UCSD-AML1 (cell line): ENCODE results near the gene HARS1.
"Not testable (repeated sequence)": the region's sequence is repeated elsewhere in the genome, so short reads cannot be mapped to it uniquely, and the experiment has no call there.

Source experiments
- DNase-seq: peaks from one replicate; lab custom pipeline; 2025; ENCODE audit not compliant: unreplicated experiment; lab: John Stamatoyannopoulos, UW

The HARS1 gene

DNA sequence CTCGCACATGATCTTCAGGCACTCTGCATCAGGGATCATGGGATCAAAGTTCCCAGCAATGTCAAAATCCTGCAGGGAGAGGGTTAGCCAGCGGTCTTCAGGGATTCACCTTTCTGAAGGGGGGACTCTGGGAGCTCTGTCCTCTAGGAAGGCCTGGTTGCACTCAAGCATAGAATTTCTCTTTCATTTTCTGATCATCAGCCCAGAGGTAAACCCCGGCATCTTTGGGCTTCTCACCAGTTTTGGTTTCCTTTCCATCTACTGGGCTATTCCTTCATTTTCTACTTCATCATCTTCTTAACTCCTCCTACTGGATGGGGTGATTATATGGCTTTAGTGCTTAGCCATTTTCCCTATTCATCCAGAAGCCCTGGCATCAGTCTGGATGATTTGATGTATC, 13.2 kb downstream of the HARS1 start:
- no peak for DNase-seq

DNA sequence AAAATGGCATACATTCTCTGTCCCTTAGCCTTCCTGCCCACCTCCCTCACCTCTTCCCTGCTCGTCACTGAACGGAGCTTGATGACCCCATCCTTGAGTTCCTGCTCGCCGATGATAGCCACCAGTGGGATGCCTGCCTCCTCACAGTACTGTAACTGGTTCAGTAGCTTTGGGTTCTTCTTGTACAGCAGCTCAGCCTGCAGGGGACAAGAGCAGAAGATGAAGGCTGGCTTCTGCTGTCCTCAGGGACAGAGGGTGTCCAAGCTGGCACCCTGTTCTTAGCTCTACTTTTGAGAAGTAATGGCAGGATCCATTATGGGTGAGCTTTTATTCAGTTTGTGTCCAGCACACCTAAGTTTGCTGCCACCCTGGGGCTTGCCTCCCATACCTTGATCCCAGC, 16.5 kb downstream of the HARS1 start:
- DNase-seq = no peak

DNA sequence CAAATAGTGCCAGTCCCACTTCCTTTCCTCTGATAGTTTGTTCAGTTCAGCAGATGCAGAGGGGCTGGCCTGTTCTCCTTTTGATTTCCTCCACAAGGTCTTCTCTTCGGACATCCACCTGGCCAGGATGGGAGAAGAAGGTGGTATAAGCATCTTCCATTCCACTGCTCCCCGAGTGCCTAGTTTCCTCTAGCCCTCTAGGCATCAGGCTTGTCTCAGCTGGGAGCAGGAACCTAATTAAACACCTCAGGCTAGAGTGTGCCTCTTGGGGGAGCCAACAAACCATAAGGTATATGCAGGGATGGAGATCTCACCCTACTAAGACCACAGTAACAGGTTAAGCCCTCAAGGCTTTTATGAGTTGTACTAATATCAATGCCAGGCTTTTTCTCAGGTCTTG, 17.0 kb downstream of the HARS1 start:
- DNase-seq = no peak

DNA sequence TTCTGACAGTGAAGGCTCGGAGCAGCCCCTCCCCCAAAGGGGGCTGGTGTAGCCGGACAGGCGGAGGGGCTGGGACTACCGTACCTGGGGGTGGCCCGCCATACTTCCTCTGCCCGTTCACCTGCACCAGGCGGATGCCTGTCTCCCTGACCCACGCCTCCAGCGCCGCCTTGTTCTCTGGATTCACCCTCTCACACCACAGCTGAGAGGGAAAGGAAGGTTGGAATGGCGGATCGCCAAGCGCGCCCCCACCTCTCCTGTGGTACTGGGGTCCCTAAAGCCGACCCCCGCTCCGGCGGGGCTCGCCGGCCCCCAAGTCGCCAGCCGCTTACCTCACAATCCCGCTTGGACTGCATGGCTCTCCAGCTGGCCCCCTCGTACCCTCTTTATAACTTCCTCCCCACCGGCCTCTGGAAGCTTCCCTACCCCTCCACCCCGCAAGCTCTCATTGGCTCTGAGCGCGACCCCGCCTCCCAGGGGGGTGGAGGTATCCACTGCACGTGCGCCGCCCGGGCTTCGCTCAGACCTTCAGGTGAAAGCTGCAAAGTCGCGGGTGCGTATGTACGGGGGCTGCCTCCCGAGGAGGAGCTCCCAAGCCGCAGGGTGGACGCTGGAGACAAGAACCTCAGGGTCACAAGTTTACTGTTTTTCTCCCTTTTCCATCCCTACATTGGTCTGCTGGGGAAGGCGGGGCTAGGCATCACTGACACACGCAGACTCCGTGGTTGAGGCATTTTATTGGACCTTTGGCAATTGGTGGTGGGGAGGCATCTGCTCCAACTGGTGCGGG, 17.8 kb downstream of the HARS1 start, which contains the start of gene DND1:
Gene DND1 (minus strand): TSS at position 390 of the 790 bp plus-strand sequence. CDS start 34 bp downstream, at position 356.
- DNase-seq = no peak

DNA sequence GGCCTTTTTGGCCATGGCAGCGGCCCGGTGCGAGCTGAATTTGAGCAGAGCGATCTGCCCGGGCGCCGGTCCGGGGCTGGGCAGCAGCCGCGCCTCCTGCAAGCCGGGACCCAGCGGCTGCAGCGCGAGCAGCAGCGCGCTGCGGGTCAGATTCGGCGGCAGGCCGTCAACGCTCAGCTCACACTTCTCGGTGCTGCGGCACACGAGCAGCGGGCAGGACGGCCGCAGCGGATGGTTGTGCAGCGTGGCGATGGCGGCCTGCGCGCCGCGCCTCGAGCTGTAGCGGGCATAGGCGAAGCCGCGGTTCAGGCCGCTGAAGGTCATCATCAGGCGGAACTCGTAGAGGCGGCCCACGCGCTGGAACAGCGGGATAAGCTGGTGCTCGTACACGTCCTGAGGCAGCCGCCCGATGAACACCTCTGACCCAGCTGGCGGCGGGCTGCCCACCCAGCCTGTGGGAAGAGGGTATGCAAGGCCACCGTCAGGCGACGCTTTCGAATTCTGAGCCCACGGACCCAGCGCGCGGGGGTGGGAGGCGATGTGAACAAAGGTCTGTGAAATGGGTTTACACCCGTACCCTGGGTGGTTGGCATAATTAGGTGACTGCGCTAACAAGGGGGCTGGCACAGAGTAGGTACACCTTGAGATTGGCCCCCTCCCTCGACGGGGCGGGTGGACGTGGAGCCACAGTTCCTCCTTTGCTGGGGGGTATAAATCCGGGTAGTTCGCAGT, 18.5 kb downstream of the HARS1 start:
- DNase-seq = no peak

DNA sequence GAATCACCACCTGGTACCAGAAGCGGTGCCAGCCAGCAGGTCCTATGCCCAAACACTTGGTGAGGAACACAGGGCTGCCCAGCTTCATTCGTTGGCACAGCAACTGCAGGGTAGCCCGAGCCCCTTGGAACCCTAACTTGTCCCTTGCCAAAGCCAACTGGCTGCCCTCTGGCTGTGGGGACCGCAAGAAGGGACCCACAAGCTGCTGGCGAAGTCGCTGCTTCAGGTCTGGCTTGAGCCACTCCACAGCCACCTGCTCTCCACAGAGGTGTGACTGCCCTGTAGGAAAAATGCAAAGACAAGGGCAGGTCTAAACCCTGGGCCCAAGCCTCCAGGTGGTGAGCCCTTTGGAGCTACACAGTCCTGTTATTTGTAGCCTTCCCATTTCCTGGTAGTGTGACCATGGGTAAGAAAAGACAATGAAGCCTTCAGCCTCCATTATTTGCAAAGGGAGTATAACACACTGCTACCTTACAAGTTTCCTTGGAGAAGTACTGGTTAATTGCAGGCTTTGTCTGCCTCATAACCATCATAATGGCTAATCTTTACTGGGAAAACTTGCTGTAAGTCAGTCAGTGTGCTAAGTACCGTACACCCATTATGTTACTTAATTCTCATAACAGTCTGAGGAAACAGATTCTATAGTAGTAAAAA, 19.6 kb downstream of the HARS1 start:
- no peak for DNase-seq

DNA sequence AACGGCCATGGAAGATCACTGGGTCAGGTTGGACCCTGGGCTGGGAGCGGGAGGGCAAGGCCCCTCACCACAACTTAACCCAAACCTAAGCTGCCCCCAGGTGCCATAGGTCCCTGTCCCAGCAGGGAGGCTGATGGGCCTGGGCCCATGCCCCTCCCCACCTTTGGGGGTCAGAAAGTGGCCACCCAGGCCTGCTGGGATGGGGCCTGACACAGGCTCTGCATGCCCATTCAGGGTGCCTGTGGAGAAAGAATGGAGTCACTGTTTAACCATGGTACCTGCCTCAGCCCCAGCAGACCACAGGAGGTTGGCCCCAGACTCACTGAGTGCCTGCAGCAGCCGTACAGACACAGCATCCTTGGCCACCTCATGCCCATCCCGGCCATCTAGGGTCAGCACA, 20.1 kb downstream of the HARS1 start:
- DNase-seq = not testable (repeated sequence)

DNA sequence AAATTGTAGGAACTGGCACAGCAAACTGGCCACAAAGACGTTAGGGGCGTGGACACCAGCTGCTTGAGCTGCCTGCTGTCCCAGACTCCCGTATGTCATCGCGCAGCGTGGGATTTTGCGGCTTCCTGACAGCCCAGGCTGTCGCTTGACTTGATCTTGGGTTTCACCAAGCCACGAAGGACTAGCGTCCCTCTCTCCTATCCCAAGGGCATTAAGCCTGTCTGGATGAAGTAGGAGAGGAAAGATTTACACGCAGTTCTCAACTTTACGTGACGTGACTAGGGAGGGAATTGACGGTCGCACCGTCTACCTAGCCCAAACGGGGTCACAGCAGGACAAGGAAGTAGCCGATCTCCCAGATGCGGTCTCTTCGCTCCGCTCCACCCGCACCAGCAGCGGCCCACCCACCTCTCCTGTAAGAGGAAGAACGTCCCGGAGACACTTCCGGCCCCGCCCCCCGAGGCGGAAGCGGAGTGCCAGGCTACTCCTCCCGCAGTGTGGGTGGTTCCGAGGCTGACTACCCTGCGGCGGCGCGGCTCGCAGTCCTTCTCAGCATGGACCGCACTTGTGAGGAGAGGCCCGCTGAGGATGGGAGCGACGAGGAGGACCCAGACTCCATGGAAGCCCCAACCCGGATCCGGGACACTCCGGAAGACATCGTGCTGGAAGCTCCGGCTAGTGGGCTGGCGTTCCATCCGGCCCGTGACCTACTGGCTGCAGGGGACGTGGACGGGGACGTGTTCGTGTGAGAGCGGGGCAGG, 26.6 kb downstream of the HARS1 start, which contains the start of gene WDR55:
Gene WDR55 (plus strand): TSS at position 546 of the 761 bp plus-strand sequence. CDS start 9 bp downstream, at position 555.
- peak; percentile 96 for DNase-seq

DNA sequence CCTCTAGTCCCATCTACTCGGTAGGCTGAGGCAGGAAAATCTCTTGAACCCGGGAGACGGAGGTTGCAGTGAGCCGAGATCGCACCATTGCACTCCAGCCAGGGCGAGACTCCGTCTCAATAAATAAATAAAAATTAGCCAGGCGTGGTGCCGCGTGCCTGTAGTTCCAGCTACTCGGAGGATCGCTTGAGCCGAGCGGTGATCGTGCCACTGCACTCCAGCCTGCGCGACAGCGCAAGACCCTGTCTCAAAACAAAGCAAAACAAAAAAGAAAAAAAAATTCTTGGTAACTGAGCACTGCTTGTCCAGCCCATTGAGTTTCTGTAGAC, 27.2 kb downstream of the HARS1 start:
- no peak for DNase-seq

DNA sequence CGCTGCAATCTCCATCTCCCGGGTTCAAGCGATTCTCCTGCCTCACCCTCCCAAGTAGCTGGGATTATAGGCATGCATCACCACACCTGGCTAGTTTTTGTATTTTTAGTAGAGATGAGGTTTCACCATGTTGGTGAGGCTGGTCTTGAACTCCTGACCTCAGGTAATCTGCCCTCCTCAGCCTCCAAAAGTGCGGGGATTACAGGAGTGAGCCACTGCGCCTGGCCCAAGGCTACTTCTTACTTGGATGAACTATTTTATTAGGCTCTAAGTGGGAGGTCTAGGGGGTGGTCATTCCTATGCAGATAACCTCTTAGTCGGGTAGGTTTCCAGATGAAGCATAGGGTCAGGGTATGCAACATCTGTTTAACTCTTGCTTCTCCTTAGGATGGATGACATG, 30.8 kb downstream of the HARS1 start:
- DNase-seq = not testable (repeated sequence)

DNA sequence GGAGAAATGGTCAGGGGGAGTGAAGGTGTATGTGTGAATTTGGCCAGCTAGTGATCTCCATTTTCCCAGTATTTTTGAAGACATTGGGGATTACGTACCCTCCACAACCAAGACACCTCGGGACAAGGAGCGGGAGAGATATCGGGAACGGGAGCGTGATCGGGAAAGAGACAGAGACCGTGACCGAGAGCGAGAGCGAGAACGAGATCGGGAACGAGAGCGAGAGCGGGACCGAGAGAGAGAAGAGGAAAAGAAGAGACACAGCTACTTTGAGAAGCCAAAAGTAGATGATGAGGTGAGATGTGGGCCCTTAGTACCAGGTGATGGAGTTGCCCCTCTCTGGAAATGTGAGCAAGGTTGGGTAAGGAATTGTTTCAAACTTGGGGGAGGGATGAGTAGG, 32.3 kb downstream of the HARS1 start:
- DNase-seq = no peak

DNA sequence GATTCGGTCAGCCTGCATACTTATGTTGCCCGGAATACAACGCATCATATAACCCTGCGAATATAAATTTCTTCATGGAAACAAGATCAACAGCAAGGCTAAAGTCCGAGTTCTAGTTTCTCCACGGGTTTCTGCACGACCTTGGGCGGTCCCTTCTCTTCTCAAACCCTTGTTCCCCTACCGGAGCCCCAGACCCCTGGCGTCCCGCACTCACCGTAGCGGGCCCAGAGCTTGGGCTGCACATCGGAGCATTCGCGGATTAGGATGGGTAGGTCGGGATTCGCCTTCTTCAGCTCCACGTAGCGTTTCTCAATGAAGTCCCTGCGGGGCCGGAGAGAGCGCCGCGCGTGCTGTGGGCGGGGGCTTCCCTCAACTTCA, 44.1 kb downstream of the HARS1 start:
- DNase-seq = no peak

DNA sequence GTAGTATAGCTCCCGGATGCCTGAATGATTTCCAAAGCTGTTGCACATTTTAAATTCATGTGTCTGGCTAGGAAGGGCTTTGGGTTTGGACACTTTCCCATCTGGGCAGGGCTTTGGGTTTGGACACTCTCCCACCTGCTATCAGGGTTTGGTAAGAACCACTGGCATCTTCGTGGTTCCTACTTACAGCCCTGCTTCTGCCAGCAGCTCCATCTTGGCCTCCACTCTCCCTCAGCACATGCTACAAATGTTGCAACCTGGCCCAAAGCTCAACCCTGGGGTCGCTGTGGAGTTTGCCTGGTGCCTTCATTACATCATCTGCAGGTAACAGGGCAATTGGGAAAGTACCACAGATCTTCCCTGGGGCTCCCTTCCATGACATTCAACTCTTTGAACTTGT, 48.5 kb downstream of the HARS1 start:
- DNase-seq = no peak

DNA sequence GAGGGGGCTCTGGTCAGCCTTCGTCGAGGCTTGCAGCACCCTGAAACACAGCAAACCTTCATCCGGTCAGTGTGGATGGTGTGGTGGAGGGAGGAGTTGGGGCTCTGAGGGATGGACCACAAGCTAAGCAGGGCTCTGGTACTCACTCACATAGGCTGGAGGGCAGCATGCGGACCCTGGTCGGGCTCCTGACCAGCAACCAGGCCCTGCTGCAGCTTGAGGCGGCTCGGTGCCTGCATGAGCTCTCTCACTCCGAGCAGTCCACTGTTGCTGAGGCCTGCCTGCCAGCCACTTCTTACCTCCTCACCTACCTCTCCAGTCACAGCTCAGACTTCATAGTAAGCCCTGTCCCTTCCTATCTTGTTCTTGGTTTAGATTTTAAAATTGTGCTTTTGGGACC, 49.5 kb downstream of the HARS1 start:
- no peak for DNase-seq

DNA sequence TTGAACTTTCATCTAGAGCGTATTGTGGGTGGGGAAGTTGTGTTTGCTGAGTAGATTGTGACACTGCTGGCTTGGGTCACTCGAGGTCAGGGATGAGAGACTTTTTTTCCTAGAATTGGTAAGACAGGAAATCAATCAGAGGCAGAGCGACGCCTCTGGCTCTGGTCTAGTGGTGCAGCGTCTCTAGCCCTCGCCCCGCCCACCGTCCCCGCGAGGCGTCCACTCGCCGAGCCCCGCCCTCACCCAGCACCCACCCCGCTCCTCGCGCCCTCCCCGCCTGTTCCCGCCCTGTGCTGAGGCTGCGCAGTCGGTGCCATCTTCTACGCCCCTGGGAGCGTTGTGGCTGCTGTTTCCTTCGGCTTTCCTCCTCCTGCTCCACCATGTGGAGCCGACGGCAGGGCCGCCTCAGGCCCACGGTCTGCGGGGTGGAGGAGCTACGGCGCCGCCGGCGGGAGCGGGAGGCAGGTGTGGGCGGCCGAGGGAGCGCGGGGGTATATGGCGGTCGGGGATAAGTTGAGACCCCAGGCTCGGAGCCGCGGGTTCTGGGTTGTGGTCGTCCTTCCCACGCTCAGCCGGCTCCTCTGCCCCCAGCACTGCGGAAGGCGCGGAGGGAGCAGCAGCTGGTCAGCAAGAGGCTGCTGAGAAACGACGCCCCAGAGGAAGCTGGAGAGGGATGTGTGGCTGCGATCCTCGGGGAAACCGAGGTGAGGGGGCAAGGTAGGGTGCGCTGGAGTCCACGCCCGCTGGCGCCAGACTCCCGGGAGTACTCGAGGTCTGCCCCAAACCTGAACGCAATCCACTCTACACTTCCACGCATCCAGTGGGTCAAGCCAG, 51.8 kb downstream of the HARS1 start, which contains the start of gene TMCO6:
Gene TMCO6 (plus strand): TSS at position 304 of the 834 bp plus-strand sequence. CDS start 77 bp downstream, at position 381.
- DNase-seq = peak; percentile 97

DNA sequence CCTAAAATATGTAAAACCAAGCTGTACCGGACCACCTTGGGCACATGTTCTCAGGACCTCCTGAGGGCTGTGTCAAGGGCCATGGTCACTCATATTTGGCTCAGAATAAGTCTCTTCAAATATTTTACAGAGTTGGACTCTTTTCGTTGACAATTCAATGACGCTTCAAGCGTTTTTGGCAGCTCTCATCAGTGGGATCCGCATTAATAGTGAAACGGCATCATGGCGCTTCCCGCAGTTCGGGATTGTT, 52.3 kb downstream of the HARS1 start:
- DNase-seq = not testable (repeated sequence)

DNA sequence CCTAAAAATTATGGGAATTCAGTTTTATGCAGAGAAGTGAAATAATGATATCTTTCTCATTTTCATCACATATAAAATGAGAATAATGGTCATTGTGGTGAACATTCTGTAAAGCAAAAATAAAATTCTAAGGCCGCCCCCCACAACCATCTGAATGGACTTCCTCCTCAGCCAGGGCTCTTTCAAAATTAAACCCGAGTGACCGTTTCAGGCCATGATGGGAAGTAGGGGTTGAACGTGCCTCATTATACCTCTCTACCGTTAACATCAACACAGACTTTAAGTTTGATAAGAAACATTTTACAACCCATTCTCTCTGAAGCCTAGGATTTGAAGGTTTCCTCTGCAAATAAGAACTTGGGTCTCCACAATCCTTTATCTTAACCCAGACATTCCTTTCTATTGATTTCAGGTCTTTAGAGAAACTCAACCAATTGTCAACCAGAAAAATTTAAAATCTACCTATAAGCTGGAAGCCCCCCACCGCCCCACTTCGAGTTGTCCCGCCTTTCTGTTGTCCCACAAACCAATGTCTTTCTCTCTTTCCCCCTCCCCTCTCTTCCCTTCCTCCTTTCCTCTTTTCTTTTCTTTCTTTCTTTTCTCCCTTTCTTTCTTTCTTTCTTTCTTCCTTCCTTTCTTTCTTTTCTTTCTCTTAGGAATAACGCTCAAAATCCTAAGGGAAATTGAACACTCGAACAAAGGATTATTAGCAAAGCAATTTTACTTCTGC, 53.6 kb downstream of the HARS1 start:
- no peak for DNase-seq

DNA sequence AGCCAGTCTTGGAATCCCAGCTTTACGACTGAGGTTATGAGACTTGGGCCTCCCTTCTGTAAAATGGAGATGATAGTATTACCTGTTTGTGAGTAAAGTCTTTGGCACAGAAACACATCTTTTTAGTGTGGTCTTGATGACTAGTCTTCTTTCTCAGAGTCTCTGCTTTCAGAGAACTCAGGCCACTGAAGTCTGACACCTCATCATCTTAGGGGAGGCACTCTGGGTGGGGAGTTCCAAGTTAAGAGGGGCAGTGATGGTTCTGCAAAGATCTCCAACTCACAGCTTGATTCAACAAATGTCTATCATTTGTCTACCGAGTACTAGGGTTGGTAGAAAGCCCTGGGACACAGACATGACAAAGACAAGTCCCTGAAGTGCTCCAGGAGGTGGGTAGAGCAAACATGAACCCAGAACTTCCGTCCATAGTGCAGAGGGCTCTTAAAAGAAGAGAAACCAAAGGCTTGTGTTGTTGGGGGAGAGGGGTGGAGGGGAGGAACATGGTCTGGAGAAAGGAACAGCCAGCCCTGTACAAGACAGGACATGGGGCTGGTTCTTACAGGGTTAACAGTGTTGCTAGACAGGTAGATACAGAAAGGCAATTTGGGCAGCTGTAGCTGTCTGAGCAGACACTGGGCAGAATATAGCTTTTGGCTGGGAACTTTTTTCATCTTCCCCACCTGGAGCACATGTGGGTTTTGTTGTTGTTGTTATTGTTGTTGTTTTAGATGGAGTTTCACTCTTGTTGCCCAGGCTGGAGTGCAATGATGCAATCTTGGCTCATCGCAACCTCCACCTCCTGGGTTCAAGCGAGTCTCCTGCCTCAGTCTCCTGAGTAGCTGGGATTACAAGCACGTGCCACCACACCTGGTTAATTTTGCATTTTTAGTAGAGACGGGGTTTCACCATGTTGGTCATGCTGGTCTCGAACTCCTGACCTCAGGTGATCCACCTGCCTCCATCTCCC, 55.6 kb downstream of the HARS1 start:
- no peak for DNase-seq

DNA sequence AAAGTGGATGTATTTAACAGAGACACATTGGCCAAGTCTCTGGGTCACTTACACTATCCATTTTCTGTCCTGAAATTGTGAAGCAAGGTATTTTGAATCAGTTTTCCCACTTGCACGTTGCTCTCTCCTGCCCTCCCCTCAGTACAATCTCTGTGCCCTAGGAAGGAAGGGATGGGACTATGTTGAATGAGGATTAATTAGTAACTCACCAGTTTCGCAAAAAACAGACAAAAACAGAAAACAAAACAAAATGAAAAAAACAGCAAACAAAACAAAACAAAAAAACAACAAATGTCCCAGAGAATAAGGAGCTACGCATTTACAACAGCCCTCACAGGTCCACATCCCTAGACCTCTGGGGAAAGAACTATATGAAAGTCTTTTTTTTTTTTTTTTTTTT, 57.1 kb downstream of the HARS1 start:
- DNase-seq = no peak
